ENCODE results near the gene SFT2D1.

Gene SFT2D1

GRCh38 chr6:166278579-166279392 lies 63.6 kb downstream of the SFT2D1 start:
- Histone ChIP-seq H3K4me1 (ENCODE audit: insufficient read depth, low read length) (no peaks in the 10 kb centered on the region), H3K9me3 (ENCODE audit: insufficient read depth, low read depth, low read length) (no peaks in the 10 kb centered on the region), H3K27ac (ENCODE audit: low read length) (no peak overlapping the region), H3K4me3 (ENCODE audit: low read length) (no peak overlapping the region), H3K36me3 (ENCODE audit: insufficient read depth, low read depth, low read length) (no peaks in the 10 kb centered on the region), H3K9ac (ENCODE audit: low read depth, low read length) (no peak overlapping the region), H3K27me3 (ENCODE audit: insufficient read depth, low read length) (peaks cover 39% of the 10 kb centered on the region)

GRCh38 chr6:166277892-166278578 lies 64.3 kb downstream of the SFT2D1 start:
- Histone ChIP-seq H3K9ac (ENCODE audit: low read depth, low read length) (no peak overlapping the region), H3K36me3 (ENCODE audit: insufficient read depth, low read depth, low read length) (no peaks in the 10 kb centered on the region), H3K27me3 (ENCODE audit: insufficient read depth, low read length) (peaks cover 37% of the 10 kb centered on the region), H3K9me3 (ENCODE audit: insufficient read depth, low read depth, low read length) (no peaks in the 10 kb centered on the region), H3K4me3 (ENCODE audit: low read length) (no peak overlapping the region), H3K27ac (ENCODE audit: low read length) (no peak overlapping the region), H3K4me1 (ENCODE audit: insufficient read depth, low read length) (no peaks in the 10 kb centered on the region)

- Histone ChIP-seq H3K27me3 (ENCODE audit: insufficient read depth, low read length) (peaks cover 37% of the 10 kb centered on the region), H3K9me3 (ENCODE audit: insufficient read depth, low read depth, low read length) (no peaks in the 10 kb centered on the region), H3K27ac (ENCODE audit: low read length) (no peak overlapping the region)
Observed at GRCh38 chr6:166277018-166277417, 65.3 kb downstream of the SFT2D1 start.

GRCh38 chr6:166275714-166276166 lies 66.6 kb downstream of the SFT2D1 start:
- H3K9me3 ChIP-seq (ENCODE audit: insufficient read depth, low read depth, low read length), result no peaks in the 10 kb centered on the region
- H3K27me3 ChIP-seq (ENCODE audit: insufficient read depth, low read length), result peaks cover 39% of the 10 kb centered on the region
- H3K9ac ChIP-seq (ENCODE audit: low read depth, low read length), result no peak overlapping the region
- H3K4me1 ChIP-seq (ENCODE audit: insufficient read depth, low read length), result no peaks in the 10 kb centered on the region
- H3K27ac ChIP-seq (ENCODE audit: low read length), result no peak overlapping the region
- H3K36me3 ChIP-seq (ENCODE audit: insufficient read depth, low read depth, low read length), result no peaks in the 10 kb centered on the region
- H3K4me3 ChIP-seq (ENCODE audit: low read length), result no peak overlapping the region

More at GRCh38 chr6:166277018-166277417, 65.3 kb downstream of the SFT2D1 start:
- Histone ChIP-seq H3K4me3 (ENCODE audit: low read length) (no peak overlapping the region), H3K9ac (ENCODE audit: low read depth, low read length) (no peak overlapping the region), H3K4me1 (ENCODE audit: insufficient read depth, low read length) (no peaks in the 10 kb centered on the region), H3K36me3 (ENCODE audit: insufficient read depth, low read depth, low read length) (no peaks in the 10 kb centered on the region)

GRCh38 chr6:166274739-166275370 lies 67.5 kb downstream of the SFT2D1 start:
- no peaks in the 10 kb centered on the region for H3K4me1 ChIP-seq (ENCODE audit: insufficient read depth, low read length)
- H3K4me3 ChIP-seq (ENCODE audit: low read length), result no peak overlapping the region
- peaks cover 48% of the 10 kb centered on the region for H3K27me3 ChIP-seq (ENCODE audit: insufficient read depth, low read length)
- no peaks in the 10 kb centered on the region for H3K36me3 ChIP-seq (ENCODE audit: insufficient read depth, low read depth, low read length)
- H3K9ac ChIP-seq (ENCODE audit: low read depth, low read length), result no peak overlapping the region
- no peak overlapping the region for H3K27ac ChIP-seq (ENCODE audit: low read length)
- H3K9me3 ChIP-seq (ENCODE audit: insufficient read depth, low read depth, low read length), result no peaks in the 10 kb centered on the region

- no peaks in the 10 kb centered on the region for H3K4me1 ChIP-seq (ENCODE audit: insufficient read depth, low read length)
- H3K4me3 ChIP-seq (ENCODE audit: low read length), result no peak overlapping the region
- no peak overlapping the region for H3K27ac ChIP-seq (ENCODE audit: low read length)
- H3K27me3 ChIP-seq (ENCODE audit: insufficient read depth, low read length), result peaks cover 55% of the 10 kb centered on the region
- no peaks in the 10 kb centered on the region for H3K36me3 ChIP-seq (ENCODE audit: insufficient read depth, low read depth, low read length)
- no peak overlapping the region for H3K9ac ChIP-seq (ENCODE audit: low read depth, low read length)
- no peaks in the 10 kb centered on the region for H3K9me3 ChIP-seq (ENCODE audit: insufficient read depth, low read depth, low read length)
Observed at GRCh38 chr6:166274163-166274562, 68.2 kb downstream of the SFT2D1 start.

GRCh38 chr6:166271376-166271765 lies 71.0 kb downstream of the SFT2D1 start:
- Histone ChIP-seq H3K27me3 (ENCODE audit: insufficient read depth, low read length) (peaks cover 74% of the 10 kb centered on the region), H3K27ac (ENCODE audit: low read length) (no peak overlapping the region), H3K4me1 (ENCODE audit: insufficient read depth, low read length) (peaks cover 4% of the 10 kb centered on the region; the same call in 1 of the 2 replicates), H3K9ac (ENCODE audit: low read depth, low read length) (no peak overlapping the region), H3K9me3 (ENCODE audit: insufficient read depth, low read depth, low read length) (no peaks in the 10 kb centered on the region), H3K4me3 (ENCODE audit: low read length) (no peak overlapping the region), H3K36me3 (ENCODE audit: insufficient read depth, low read depth, low read length) (no peaks in the 10 kb centered on the region)

GRCh38 chr6:166270706-166271375 lies 71.5 kb downstream of the SFT2D1 start:
- H3K9ac ChIP-seq (ENCODE audit: low read depth, low read length), result no peak overlapping the region
- H3K9me3 ChIP-seq (ENCODE audit: insufficient read depth, low read depth, low read length), result no peaks in the 10 kb centered on the region
- H3K36me3 ChIP-seq (ENCODE audit: insufficient read depth, low read depth, low read length), result no peaks in the 10 kb centered on the region
- peaks cover 4% of the 10 kb centered on the region; the same call in 1 of the 2 replicates for H3K4me1 ChIP-seq (ENCODE audit: insufficient read depth, low read length)
- peaks cover 74% of the 10 kb centered on the region for H3K27me3 ChIP-seq (ENCODE audit: insufficient read depth, low read length)
- no peak overlapping the region for H3K4me3 ChIP-seq (ENCODE audit: low read length)
- no peak overlapping the region for H3K27ac ChIP-seq (ENCODE audit: low read length)

Data from iPS-20b (cell line).